Left ventricle myocardium inferior (tissue), 1 donor: ENCODE results near the gene RBM39. TPM values are rescaled to one million over a fixed set of nuclear protein-coding genes. Genes with fewer than 3 reads are reported as not detected.
"Not testable (repeated sequence)": the region's sequence is repeated elsewhere in the genome, so short reads cannot be mapped to it uniquely, and the experiment has no call there.

Experiments
- DNase-seq: peaks from one replicate; pipeline ENCODE4 v3.0.0-alpha.2; 2020
- H3K27ac ChIP-seq: fragments of 200-600 bp; replicated peaks from 2 replicates; pipeline ENCODE4 v1.8.0; 2021
- H3K27me3 ChIP-seq: fragments of 200-600 bp; 2 replicates; pipeline ENCODE4 v1.8.0; 2021; ENCODE audit warnings: low read depth
- H3K36me3 ChIP-seq: fragments of 200-600 bp; 2 replicates; pipeline ENCODE4 v1.8.0; 2021
- H3K4me1 ChIP-seq: fragments of 200-600 bp; 2 replicates; pipeline ENCODE4 v1.8.0; 2021
- H3K4me3 ChIP-seq: fragments of 200-600 bp; 2 replicates; pipeline ENCODE4 v1.8.0; 2021; ENCODE audit warnings: mild to moderate bottlenecking, moderate library complexity
- H3K9me3 ChIP-seq: fragments of 200-600 bp; replicated peaks from 2 replicates; pipeline ENCODE4 v1.8.0; 2021
- intact Hi-C: fragments of 100-400 bp; cut with micrococcal nuclease; formaldehyde crosslinking; loops from one replicate; pipeline ENCODE4 v1.11.0; 2022
- total RNA-seq: library from RNA; stranded (reverse); fragmentation: NEBNext Ultra II Directional; extraction: Animal tissue kit (Norgen Biotek cat#: 25700); gene quantifications from one replicate; pipeline ENCODE4 v1.2.1, GENCODE V29; 2021
- TF ChIP-seq, protein P1 (sequence below): fragments of 200-600 bp; IDR thresholded peaks from 2 replicates; pipeline ENCODE4 v1.8.0; 2021; ENCODE audit warnings: antibody characterized with exemption, mild to moderate bottlenecking, borderline replicate concordance
- donor health status: DM: no; HTN: yes; CAD: no; lungs with severe emphysema.

The RBM39 gene
- total RNA-seq, 1 donor from 2014 or later: 128 TPM

- TF ChIP-seq, protein P1, sequence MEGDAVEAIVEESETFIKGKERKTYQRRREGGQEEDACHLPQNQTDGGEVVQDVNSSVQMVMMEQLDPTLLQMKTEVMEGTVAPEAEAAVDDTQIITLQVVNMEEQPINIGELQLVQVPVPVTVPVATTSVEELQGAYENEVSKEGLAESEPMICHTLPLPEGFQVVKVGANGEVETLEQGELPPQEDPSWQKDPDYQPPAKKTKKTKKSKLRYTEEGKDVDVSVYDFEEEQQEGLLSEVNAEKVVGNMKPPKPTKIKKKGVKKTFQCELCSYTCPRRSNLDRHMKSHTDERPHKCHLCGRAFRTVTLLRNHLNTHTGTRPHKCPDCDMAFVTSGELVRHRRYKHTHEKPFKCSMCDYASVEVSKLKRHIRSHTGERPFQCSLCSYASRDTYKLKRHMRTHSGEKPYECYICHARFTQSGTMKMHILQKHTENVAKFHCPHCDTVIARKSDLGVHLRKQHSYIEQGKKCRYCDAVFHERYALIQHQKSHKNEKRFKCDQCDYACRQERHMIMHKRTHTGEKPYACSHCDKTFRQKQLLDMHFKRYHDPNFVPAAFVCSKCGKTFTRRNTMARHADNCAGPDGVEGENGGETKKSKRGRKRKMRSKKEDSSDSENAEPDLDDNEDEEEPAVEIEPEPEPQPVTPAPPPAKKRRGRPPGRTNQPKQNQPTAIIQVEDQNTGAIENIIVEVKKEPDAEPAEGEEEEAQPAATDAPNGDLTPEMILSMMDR: no peak
- intact Hi-C loops: no loop called here
- H3K9me3 ChIP-seq: no peaks in the 10 kb centered on the region
- no peak for DNase-seq
- peaks cover 51% of the 10 kb centered on the region for H3K36me3 ChIP-seq
- H3K4me3 ChIP-seq: no peak overlapping the region
- peaks cover 34% of the 10 kb centered on the region for H3K4me1 ChIP-seq
- H3K27me3 ChIP-seq: no peaks in the 10 kb centered on the region
- H3K27ac ChIP-seq: no peak overlapping the region
These were observed 46.8 kb downstream of the RBM39 start for GRCh38 chr20:35695245-35695749.

DNA sequence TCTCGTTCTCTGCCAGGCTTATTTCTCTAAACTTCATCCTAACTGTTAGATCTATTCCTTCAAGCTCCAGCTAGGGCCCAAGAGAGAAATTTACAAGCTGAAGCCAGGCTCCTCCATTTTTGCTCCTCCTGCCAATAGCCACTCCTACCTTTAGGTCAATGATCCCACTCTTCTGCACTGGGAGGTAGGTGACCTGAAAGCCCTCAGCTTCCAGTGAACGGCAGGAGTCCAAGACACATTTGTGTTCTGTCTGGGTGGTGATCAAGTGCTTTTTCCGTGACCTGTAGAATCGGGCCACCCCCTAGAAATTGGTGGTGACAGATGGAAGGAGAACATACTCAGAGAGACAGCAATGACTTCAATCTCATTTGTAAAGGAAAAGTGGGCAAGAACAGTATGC is 51.8 kb downstream of the RBM39 start:
- intact Hi-C loops: no loop called here
- no peak for DNase-seq
- H3K36me3 ChIP-seq: peaks cover 87% of the 10 kb centered on the region
- no peaks in the 10 kb centered on the region for H3K4me1 ChIP-seq
- H3K9me3 ChIP-seq: no peaks in the 10 kb centered on the region
- H3K4me3 ChIP-seq: no peak overlapping the region
- H3K27ac ChIP-seq: no peak overlapping the region
- no peaks in the 10 kb centered on the region for H3K27me3 ChIP-seq
- TF ChIP-seq, protein P1: no peak

- H3K9me3 ChIP-seq, intact Hi-C loops, H3K4me1 ChIP-seq, H3K27ac ChIP-seq, H3K4me3 ChIP-seq, H3K27me3 ChIP-seq, DNase-seq: not testable (repeated sequence)
- H3K36me3 ChIP-seq: peaks cover 77% of the 10 kb centered on the region
These were observed 55.2 kb downstream of the RBM39 start for GRCh38 chr20:35686872-35687271.

- H3K4me3 ChIP-seq, H3K9me3 ChIP-seq, DNase-seq, H3K27me3 ChIP-seq, H3K4me1 ChIP-seq, H3K27ac ChIP-seq, intact Hi-C loops: not testable (repeated sequence)
- peaks cover 86% of the 10 kb centered on the region for H3K36me3 ChIP-seq
These were observed 56.7 kb downstream of the RBM39 start for GRCh38 chr20:35685368-35685767.

DNA sequence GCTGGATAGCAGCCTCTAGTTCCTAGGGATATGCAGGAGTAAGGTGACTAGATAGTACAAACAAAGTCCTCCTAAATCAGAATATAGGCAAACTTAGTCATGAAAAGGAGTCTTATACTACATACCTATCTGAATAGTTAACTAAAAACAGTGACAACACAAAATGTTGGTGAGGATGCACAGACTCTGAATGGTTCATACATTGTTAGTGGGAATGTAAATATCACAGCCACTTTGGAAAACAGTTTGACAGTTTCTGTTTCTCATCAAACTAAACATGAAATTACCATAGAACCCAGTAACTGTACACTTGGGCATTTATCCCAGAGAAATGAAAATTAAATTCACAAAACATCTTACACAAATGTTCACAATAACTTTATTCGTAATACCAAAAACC is 60.1 kb downstream of the RBM39 start:
- DNase-seq: no peak
- Histone ChIP-seq H3K36me3 (peaks cover 86% of the 10 kb centered on the region), H3K27me3 (no peaks in the 10 kb centered on the region), H3K4me1 (no peaks in the 10 kb centered on the region), H3K9me3 (no peaks in the 10 kb centered on the region), H3K27ac (no peak overlapping the region), H3K4me3 (no peak overlapping the region)
- TF ChIP-seq, protein P1: no peak
- intact Hi-C loops: no loop called here

DNA sequence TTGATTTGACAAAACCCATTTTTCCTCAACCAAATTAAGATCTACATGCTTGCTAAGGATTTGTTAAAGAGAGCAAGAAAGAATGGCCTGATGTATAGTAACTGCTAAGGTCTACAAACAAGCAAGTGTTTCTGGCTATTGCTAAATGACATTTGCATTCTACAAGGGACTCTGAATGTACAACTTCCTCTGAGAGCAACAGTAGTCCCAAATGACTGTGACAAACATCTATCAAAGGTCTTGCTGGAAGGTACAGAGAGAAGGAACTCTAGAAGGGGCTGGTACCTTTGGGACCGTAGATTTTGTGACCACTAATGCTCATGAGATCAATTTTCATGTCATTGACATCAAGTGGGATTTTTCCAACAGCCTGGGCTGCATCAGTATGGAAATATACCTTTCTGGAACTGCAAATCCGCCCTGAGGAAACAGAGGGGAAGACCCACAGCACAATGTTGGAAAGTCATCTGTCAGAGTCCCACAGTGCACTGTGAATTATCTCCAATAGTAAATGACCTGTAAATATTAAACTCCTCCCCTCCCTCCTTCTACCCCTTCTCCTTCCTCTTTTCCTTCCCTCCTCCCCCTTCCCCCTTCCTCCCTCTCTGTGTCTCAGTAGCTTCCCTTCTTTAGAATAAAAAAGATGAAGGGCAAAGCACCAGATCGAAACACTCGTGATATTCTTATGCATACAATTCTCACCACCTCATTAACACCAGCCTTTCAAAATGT is 61.4 kb downstream of the RBM39 start:
- DNase-seq: no peak
- Histone ChIP-seq H3K27ac (no peak overlapping the region), H3K36me3 (peaks cover 86% of the 10 kb centered on the region), H3K4me3 (no peak overlapping the region), H3K4me1 (no peaks in the 10 kb centered on the region), H3K9me3 (no peaks in the 10 kb centered on the region), H3K27me3 (no peaks in the 10 kb centered on the region)
- TF ChIP-seq, protein P1: no peak
- intact Hi-C loops: no loop called here
